Right atrium auricular region (tissue), 2 donors: Measurements from ENCODE around the gene ANKRD33B. TPM values are rescaled to one million over a fixed set of nuclear protein-coding genes. Genes with fewer than 3 reads are reported as not detected.
"Not testable (repeated sequence)": the region's sequence is repeated elsewhere in the genome, so short reads cannot be mapped to it uniquely, and the experiment has no call there.

Experiments
- DNase-seq: peaks from one replicate; pipeline ENCODE4 v3.0.0-alpha.2; 2019; ENCODE audit warnings: low spot score
- H3K27ac ChIP-seq, 2 donors: fragments of 200-600 bp; sonication (generic); 1 replicate in 1 of 2; 2 replicates in 1 of 2; pipeline ENCODE4 v1.5.1; 2016 to 2019
- H3K27me3 ChIP-seq, 2 donors: fragments of 200-600 bp; sonication (generic); one replicate each; pipeline versions ENCODE4 v1.5.1 to v1.6.0; 2017 to 2019
- H3K36me3 ChIP-seq: fragments of 200-600 bp; sonication (generic); one replicate; pipeline ENCODE4 v1.5.1; 2016
- H3K4me1 ChIP-seq, 2 donors: fragments of 200-600 bp; sonication (generic); one replicate each; pipeline versions ENCODE4 v1.5.1 to v1.6.0; 2017 to 2019
- H3K4me3 ChIP-seq, 2 donors: fragments of 200-600 bp; sonication (generic); 1 replicate in 1 of 2; 2 replicates in 1 of 2; pipeline ENCODE4 v1.5.1; 2017 to 2019; ENCODE audit warnings: mild to moderate bottlenecking in 1 of 2, moderate library complexity in 1 of 2
- H3K9me3 ChIP-seq, 2 donors: fragments of 200-600 bp; sonication (generic); one replicate each; pipeline ENCODE4 v1.5.1; 2019
- total RNA-seq, 2 donors: library from RNA; depleted of rRNA; stranded (reverse); fragments of >200 nt; gene quantifications; one replicate each; pipeline ENCODE4 v1.1.0, GENCODE V29; 2016
- TF ChIP-seq, protein P1 (sequence below), 2 donors: fragments of 200-600 bp; sonication (generic); IDR thresholded peaks; one replicate each; pipeline ENCODE4 v1.5.1; 2019; ENCODE audit warnings: antibody characterized with exemption in 2 of 2

ANKRD33B gene
- total RNA-seq, 2 donors from 2014 or later: 1.2 to 4.7 TPM

GRCh38 chr5:10604975-10605374 lies 41.1 kb downstream of the ANKRD33B start:
- no peaks in the 10 kb centered on the region for H3K36me3 ChIP-seq
- peak; percentile 48 for DNase-seq
- peaks cover 3 to 38% of the 10 kb centered on the region in 2 donors for H3K4me1 ChIP-seq
- TF ChIP-seq, protein P1, sequence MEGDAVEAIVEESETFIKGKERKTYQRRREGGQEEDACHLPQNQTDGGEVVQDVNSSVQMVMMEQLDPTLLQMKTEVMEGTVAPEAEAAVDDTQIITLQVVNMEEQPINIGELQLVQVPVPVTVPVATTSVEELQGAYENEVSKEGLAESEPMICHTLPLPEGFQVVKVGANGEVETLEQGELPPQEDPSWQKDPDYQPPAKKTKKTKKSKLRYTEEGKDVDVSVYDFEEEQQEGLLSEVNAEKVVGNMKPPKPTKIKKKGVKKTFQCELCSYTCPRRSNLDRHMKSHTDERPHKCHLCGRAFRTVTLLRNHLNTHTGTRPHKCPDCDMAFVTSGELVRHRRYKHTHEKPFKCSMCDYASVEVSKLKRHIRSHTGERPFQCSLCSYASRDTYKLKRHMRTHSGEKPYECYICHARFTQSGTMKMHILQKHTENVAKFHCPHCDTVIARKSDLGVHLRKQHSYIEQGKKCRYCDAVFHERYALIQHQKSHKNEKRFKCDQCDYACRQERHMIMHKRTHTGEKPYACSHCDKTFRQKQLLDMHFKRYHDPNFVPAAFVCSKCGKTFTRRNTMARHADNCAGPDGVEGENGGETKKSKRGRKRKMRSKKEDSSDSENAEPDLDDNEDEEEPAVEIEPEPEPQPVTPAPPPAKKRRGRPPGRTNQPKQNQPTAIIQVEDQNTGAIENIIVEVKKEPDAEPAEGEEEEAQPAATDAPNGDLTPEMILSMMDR (IDR thresholded peaks at IDR 0.05): no peak
- no peaks in the 10 kb centered on the region for H3K27me3 ChIP-seq
- H3K4me3 ChIP-seq: no peak overlapping the region
- H3K9me3 ChIP-seq: no peaks in the 10 kb centered on the region
- H3K27ac ChIP-seq: peak overlapping the region in 1 of 2 donors; percentile 1

GRCh38 chr5:10606632-10607022 lies 42.8 kb downstream of the ANKRD33B start:
- not testable (repeated sequence) for H3K4me3 ChIP-seq, DNase-seq, H3K36me3 ChIP-seq, H3K27me3 ChIP-seq, H3K9me3 ChIP-seq
- Histone ChIP-seq H3K27ac (peak overlapping the region; percentile 71 to 74), H3K4me1 (peaks cover 3 to 27% of the 10 kb centered on the region in 2 donors)

DNA sequence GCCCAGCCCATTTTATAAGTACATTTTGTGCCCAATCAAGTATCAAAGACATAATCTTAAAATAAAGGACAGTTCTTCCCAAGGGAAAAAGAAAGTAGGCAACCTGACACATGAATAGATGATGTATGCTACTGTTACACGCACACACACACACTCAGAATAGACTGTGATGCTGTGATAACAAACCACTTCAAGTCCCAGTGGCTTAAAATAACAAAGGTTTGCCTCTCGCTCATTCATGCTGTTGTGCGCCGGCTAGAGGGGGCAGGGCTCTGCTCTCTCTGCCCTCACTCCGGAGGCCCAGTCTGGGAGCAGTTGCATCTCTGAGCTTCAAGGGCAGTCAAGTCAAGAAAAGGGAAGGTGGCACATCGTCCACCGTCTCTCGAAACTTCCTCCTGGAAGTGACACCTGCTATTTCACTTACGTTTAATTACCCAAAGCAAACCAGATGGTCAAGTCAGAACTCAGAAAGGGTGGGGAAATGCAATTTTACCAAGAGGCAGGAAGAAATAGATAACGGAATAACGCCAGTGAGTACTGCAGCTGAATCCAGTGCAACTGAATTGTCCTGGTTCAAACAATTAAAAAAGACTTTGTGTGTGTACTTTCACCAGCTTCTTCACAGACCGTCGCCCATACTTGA lies 43.3 kb downstream of the ANKRD33B start:
- DNase-seq: peak; percentile 60
- Histone ChIP-seq H3K4me3 (no peak overlapping the region), H3K4me1 (peaks cover 0 to 22% of the 10 kb centered on the region in 2 donors), H3K27ac (peak overlapping the region; percentile 71 to 74), H3K27me3 (no peaks in the 10 kb centered on the region), H3K36me3 (no peaks in the 10 kb centered on the region), H3K9me3 (no peaks in the 10 kb centered on the region)
- TF ChIP-seq, protein P1 (IDR thresholded peaks at IDR 0.05): no peak

DNA sequence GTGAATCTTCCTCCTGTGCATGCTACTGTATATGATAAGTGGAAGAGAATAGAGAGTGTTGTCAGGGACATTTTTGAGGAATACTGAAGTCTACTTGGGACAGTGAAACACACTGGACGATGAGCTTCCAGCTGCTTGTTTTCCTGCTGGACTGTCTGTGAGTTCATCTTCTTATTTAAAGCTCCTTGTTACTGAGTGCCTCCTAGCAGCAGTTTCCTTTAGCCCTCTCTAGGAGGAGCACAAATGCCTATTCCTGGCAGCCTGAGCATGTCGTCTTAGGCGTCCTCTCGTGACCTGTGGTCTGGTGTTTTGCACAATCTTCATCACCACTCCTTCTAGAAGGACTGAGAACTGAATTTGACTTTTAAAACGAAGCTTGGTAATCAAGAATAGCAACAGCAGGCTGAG lies 43.8 kb downstream of the ANKRD33B start:
- no peak overlapping the region for H3K4me3 ChIP-seq
- H3K9me3 ChIP-seq: no peaks in the 10 kb centered on the region
- TF ChIP-seq, protein P1 (IDR thresholded peaks at IDR 0.05): peak in 1 of 2 donors; percentile 29
- peak; percentile 77 for DNase-seq
- peak overlapping the region; percentile 71 to 74 for H3K27ac ChIP-seq
- H3K27me3 ChIP-seq: no peaks in the 10 kb centered on the region
- peaks cover 0 to 17% of the 10 kb centered on the region in 2 donors for H3K4me1 ChIP-seq
- H3K36me3 ChIP-seq: no peaks in the 10 kb centered on the region

GRCh38 chr5:10608081-10608480 lies 44.2 kb downstream of the ANKRD33B start:
- H3K36me3 ChIP-seq, H3K4me3 ChIP-seq, DNase-seq, H3K9me3 ChIP-seq, H3K27me3 ChIP-seq: not testable (repeated sequence)
- peak overlapping the region; percentile 71 to 74 for H3K27ac ChIP-seq
- H3K4me1 ChIP-seq: peaks cover 0 to 17% of the 10 kb centered on the region in 2 donors

DNA sequence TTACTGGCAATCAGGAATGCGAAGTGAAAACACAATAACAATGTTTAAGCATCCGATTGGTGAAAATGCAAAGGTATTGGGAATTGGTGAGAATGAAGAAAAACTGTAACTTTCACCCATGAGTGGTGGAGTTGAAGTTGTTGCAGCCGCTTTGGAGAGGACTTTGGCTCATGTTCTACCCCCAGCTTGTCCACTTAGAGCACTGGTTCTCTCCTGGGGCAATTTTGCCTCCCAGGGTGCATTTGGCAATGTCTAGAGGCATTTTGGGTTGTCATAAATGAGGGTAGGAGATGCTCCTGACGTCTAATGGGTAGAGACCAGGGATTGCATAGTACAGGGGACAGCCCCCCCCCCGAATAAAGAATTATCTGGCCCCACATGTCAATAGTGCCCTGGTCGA lies 46.2 kb downstream of the ANKRD33B start:
- Histone ChIP-seq H3K9me3 (no peaks in the 10 kb centered on the region), H3K4me1 (peaks cover 0 to 17% of the 10 kb centered on the region in 2 donors)
- TF ChIP-seq, protein P1 (IDR thresholded peaks at IDR 0.05): no peak

GRCh38 chr5:10611290-10611689 lies 47.4 kb downstream of the ANKRD33B start:
- H3K4me3 ChIP-seq: no peak overlapping the region
- DNase-seq: peak; percentile 16
- no peaks in the 10 kb centered on the region for H3K36me3 ChIP-seq
- no peak overlapping the region for H3K27ac ChIP-seq
- no peaks in the 10 kb centered on the region for H3K9me3 ChIP-seq
- no peaks in the 10 kb centered on the region for H3K27me3 ChIP-seq
- TF ChIP-seq, protein P1 (IDR thresholded peaks at IDR 0.05): no peak
- H3K4me1 ChIP-seq: peaks cover 0 to 17% of the 10 kb centered on the region in 2 donors

More for the DNA sequence above, 46.2 kb downstream of the ANKRD33B start:
- no peak for DNase-seq
- Histone ChIP-seq H3K27ac (no peak overlapping the region), H3K27me3 (no peaks in the 10 kb centered on the region), H3K36me3 (no peaks in the 10 kb centered on the region), H3K4me3 (no peak overlapping the region)
